Fibroblast of skin of left quadriceps (primary cell): ENCODE measurements around the gene ASH1L.

Experiments used
- DNase-seq, 2 experiments: peaks; one replicate each; pipeline ENCODE4 v3.0.0-alpha.2; 2013; ENCODE audit warnings: low read depth in 2 of 2

Gene ASH1L

GRCh38 chr1:155327981-155328380 lies 234.6 kb downstream of the ASH1L start:
- DNase-seq = no peak

GRCh38 chr1:155326631-155327037 lies 236.0 kb downstream of the ASH1L start:
- DNase-seq = no peak

- DNase-seq = no peak
These were observed 236.5 kb downstream of the ASH1L start for GRCh38 chr1:155326020-155326526.

GRCh38 chr1:155325603-155325893 lies 237.1 kb downstream of the ASH1L start:
- DNase-seq = no peak

- no peak for DNase-seq
These were observed 237.6 kb downstream of the ASH1L start for GRCh38 chr1:155324717-155325602.

GRCh38 chr1:155324037-155324716 lies 238.4 kb downstream of the ASH1L start:
- DNase-seq = peak; percentile 87 to 91

- DNase-seq = peak; percentile 71 to 75
These were observed 238.9 kb downstream of the ASH1L start for GRCh38 chr1:155323729-155324036.

GRCh38 chr1:155322953-155323728 lies 239.5 kb downstream of the ASH1L start:
- DNase-seq = peak; percentile 75

- no peak for DNase-seq
These were observed 240.0 kb downstream of the ASH1L start for GRCh38 chr1:155322571-155322952.

GRCh38 chr1:155321639-155322503 lies 240.7 kb downstream of the ASH1L start:
- no peak for DNase-seq

- peak in 1 of 2 experiments; percentile 28 for DNase-seq
These were observed 241.7 kb downstream of the ASH1L start, which contains the start of gene RUSC1 for GRCh38 chr1:155320661-155321617. RUSC1 (plus strand) TSS chr1:155320894; CDS start chr1:155321774, 880 bp downstream.

- DNase-seq = no peak
These were observed 242.4 kb downstream of the ASH1L start for GRCh38 chr1:155320252-155320651.

- DNase-seq = no peak
These were observed 243.1 kb downstream of the ASH1L start for GRCh38 chr1:155319536-155319935.

GRCh38 chr1:155318082-155318481 lies 244.5 kb downstream of the ASH1L start:
- no peak for DNase-seq

- no peak for DNase-seq
These were observed 245.7 kb downstream of the ASH1L start for GRCh38 chr1:155316922-155317321.

- no peak for DNase-seq
These were observed 249.3 kb downstream of the ASH1L start for GRCh38 chr1:155313261-155313660.

GRCh38 chr1:155309423-155310021 lies 253.1 kb downstream of the ASH1L start:
- no peak for DNase-seq

- DNase-seq = peak; percentile 97
These were observed 253.8 kb downstream of the ASH1L start, which contains the start of gene FDPS for GRCh38 chr1:155308493-155309422. FDPS (plus strand) TSS chr1:155308866; CDS start chr1:155309790, 924 bp downstream.
